Measurements from ENCODE around the gene GALM. TPM values are rescaled to one million over a fixed set of nuclear protein-coding genes. Genes with fewer than 3 reads are reported as not detected.

Gene GALM
- total and polyA plus RNA-seq, 2 of the 13 experiments (the other 11 are each of a cell fraction or from before 2014, with no cell fraction given), result 65.5 to 90.0 TPM

DNA sequence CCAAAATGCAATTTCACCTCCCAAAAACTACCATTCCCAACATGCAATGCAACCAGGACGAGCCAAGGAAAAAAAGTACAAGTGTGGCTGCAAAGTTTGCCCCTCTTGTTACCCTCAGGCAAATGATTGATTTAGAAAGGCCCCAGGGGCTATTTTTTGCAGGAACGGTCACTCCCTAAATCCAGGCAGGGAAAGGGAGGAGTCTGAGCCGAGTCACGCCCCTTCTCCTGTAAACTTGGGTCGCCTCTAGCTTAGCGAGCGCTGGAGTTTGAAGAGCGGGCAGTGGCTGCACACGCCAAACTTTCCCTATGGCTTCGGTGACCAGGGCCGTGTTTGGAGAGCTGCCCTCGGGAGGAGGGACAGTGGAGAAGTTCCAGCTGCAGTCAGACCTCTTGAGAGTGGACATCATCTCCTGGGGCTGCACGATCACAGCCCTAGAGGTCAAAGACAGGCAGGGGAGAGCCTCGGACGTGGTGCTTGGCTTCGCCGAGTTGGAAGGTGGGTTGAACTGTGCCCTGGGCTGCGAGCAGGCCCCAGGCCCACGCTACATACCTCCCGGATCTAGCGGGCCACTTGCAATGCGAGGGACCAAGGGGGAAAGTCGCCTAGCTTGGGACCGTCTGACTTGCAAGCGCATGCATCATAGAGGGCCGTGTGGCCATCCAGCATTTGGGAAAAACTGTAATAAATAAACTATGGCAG is at the start of gene GALM (continued):
- TF ChIP-seq, protein P1, sequence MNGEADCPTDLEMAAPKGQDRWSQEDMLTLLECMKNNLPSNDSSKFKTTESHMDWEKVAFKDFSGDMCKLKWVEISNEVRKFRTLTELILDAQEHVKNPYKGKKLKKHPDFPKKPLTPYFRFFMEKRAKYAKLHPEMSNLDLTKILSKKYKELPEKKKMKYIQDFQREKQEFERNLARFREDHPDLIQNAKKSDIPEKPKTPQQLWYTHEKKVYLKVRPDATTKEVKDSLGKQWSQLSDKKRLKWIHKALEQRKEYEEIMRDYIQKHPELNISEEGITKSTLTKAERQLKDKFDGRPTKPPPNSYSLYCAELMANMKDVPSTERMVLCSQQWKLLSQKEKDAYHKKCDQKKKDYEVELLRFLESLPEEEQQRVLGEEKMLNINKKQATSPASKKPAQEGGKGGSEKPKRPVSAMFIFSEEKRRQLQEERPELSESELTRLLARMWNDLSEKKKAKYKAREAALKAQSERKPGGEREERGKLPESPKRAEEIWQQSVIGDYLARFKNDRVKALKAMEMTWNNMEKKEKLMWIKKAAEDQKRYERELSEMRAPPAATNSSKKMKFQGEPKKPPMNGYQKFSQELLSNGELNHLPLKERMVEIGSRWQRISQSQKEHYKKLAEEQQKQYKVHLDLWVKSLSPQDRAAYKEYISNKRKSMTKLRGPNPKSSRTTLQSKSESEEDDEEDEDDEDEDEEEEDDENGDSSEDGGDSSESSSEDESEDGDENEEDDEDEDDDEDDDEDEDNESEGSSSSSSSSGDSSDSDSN (CRISPR knock-in tag; IDR thresholded peaks at IDR 0.05), result peak; percentile 95
- TF ChIP-seq, protein P2, sequence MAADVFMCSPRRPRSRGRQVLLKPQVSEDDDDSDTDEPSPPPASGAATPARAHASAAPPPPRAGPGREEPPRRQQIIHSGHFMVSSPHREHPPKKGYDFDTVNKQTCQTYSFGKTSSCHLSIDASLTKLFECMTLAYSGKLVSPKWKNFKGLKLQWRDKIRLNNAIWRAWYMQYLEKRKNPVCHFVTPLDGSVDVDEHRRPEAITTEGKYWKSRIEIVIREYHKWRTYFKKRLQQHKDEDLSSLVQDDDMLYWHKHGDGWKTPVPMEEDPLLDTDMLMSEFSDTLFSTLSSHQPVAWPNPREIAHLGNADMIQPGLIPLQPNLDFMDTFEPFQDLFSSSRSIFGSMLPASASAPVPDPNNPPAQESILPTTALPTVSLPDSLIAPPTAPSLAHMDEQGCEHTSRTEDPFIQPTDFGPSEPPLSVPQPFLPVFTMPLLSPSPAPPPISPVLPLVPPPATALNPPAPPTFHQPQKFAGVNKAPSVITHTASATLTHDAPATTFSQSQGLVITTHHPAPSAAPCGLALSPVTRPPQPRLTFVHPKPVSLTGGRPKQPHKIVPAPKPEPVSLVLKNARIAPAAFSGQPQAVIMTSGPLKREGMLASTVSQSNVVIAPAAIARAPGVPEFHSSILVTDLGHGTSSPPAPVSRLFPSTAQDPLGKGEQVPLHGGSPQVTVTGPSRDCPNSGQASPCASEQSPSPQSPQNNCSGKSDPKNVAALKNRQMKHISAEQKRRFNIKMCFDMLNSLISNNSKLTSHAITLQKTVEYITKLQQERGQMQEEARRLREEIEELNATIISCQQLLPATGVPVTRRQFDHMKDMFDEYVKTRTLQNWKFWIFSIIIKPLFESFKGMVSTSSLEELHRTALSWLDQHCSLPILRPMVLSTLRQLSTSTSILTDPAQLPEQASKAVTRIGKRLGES (CRISPR knock-in tag; IDR thresholded peaks at IDR 0.05; ENCODE audit: borderline replicate concordance), result no peak
- peak; percentile 56; the same call in 1 of the 2 replicates for TF ChIP-seq ZBTB7B (CRISPR knock-in tag; IDR thresholded peaks at IDR 0.05)
- TF ChIP-seq, protein P3, sequence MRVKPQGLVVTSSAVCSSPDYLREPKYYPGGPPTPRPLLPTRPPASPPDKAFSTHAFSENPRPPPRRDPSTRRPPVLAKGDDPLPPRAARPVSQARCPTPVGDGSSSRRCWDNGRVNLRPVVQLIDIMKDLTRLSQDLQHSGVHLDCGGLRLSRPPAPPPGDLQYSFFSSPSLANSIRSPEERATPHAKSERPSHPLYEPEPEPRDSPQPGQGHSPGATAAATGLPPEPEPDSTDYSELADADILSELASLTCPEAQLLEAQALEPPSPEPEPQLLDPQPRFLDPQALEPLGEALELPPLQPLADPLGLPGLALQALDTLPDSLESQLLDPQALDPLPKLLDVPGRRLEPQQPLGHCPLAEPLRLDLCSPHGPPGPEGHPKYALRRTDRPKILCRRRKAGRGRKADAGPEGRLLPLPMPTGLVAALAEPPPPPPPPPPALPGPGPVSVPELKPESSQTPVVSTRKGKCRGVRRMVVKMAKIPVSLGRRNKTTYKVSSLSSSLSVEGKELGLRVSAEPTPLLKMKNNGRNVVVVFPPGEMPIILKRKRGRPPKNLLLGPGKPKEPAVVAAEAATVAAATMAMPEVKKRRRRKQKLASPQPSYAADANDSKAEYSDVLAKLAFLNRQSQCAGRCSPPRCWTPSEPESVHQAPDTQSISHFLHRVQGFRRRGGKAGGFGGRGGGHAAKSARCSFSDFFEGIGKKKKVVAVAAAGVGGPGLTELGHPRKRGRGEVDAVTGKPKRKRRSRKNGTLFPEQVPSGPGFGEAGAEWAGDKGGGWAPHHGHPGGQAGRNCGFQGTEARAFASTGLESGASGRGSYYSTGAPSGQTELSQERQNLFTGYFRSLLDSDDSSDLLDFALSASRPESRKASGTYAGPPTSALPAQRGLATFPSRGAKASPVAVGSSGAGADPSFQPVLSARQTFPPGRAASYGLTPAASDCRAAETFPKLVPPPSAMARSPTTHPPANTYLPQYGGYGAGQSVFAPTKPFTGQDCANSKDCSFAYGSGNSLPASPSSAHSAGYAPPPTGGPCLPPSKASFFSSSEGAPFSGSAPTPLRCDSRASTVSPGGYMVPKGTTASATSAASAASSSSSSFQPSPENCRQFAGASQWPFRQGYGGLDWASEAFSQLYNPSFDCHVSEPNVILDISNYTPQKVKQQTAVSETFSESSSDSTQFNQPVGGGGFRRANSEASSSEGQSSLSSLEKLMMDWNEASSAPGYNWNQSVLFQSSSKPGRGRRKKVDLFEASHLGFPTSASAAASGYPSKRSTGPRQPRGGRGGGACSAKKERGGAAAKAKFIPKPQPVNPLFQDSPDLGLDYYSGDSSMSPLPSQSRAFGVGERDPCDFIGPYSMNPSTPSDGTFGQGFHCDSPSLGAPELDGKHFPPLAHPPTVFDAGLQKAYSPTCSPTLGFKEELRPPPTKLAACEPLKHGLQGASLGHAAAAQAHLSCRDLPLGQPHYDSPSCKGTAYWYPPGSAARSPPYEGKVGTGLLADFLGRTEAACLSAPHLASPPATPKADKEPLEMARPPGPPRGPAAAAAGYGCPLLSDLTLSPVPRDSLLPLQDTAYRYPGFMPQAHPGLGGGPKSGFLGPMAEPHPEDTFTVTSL (CRISPR knock-in tag; IDR thresholded peaks at IDR 0.05; ENCODE audit: borderline replicate concordance), result no peak; the same call in 1 of the 2 replicates
- no peak for TF ChIP-seq FOXM1 (CRISPR knock-in tag; IDR thresholded peaks at IDR 0.05)
- TF ChIP-seq HOXA5 (CRISPR knock-in tag; IDR thresholded peaks at IDR 0.05), result peak; percentile 61
- peak; percentile 70; the same call in 1 of the 2 replicates for TF ChIP-seq ZNF547 (CRISPR knock-in tag; IDR thresholded peaks at IDR 0.05)
- no peak for TF ChIP-seq ZNF432 (CRISPR knock-in tag; IDR thresholded peaks at IDR 0.05; ENCODE audit: borderline replicate concordance)
- TF ChIP-seq KLF16 (CRISPR knock-in tag; IDR thresholded peaks at IDR 0.05), result peak in 1 of 2 experiments; percentile 42; a peak in 1 of 4 replicates
- TF ChIP-seq ZMAT3 (CRISPR knock-in tag; conservative IDR thresholded peaks at IDR 0.05), result peak; percentile 71; the same call in 1 of the 2 replicates
- TF ChIP-seq ZNF777 (CRISPR knock-in tag; IDR thresholded peaks at IDR 0.05), result no peak; the same call in 1 of the 2 replicates
- TF ChIP-seq, protein P4, sequence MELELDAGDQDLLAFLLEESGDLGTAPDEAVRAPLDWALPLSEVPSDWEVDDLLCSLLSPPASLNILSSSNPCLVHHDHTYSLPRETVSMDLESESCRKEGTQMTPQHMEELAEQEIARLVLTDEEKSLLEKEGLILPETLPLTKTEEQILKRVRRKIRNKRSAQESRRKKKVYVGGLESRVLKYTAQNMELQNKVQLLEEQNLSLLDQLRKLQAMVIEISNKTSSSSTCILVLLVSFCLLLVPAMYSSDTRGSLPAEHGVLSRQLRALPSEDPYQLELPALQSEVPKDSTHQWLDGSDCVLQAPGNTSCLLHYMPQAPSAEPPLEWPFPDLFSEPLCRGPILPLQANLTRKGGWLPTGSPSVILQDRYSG (CRISPR knock-in tag; IDR thresholded peaks at IDR 0.05), result no peak
- no peak; the same call in 1 of the 2 replicates for TF ChIP-seq JUN (CRISPR knock-in tag; IDR thresholded peaks at IDR 0.05)
- TF ChIP-seq, protein P5, sequence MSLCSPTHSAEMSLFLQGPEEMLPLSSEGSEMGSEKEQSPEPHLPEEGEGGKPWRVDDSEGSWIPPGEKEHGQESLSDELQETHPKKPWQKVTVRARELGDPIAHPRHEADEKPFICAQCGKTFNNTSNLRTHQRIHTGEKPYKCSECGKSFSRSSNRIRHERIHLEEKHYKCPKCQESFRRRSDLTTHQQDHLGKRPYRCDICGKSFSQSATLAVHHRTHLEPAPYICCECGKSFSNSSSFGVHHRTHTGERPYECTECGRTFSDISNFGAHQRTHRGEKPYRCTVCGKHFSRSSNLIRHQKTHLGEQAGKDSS (CRISPR knock-in tag; IDR thresholded peaks at IDR 0.05; ENCODE audit: borderline replicate concordance, low read depth), result peak; percentile 19; the same call in 1 of the 2 replicates
- peak; percentile 89 for TF ChIP-seq SUZ12 (IDR thresholded peaks at IDR 0.05; ENCODE audit: low read depth, low read length)
- TF ChIP-seq ZNF766 (CRISPR knock-in tag; IDR thresholded peaks at IDR 0.05; ENCODE audit: borderline replicate concordance), result peak; percentile 21; the same call in 1 of the 2 replicates

All from HepG2 (cell line).